Activated naive CD4-positive, alpha-beta T cell treated with anti-CD3 and anti-CD28 coated beads, Interleukin-2, amount 50 U/mL, for 72 hours (primary cell): ENCODE results near the gene TRAFD1. TPM values are rescaled to one million over a fixed set of nuclear protein-coding genes. Genes with fewer than 3 reads are reported as not detected.
A peak's percentile ranks its signal among the peaks of the same experiment; 100 is the strongest.

ENCODE experiments used
- ATAC-seq, 2 donors: fragments of 150-1000 bp; cut with Tn5 transposase; 2 replicates each; pipeline ENCODE4 v1.10.0; 2021; ENCODE audit warnings: mild to moderate bottlenecking in 2 of 2, moderate library complexity in 2 of 2
- DNase-seq, 2 donors: peaks; one replicate each; pipeline ENCODE4 v3.0.0; 2021 to 2022; ENCODE audit warnings: low spot score in 2 of 2
- H3K27ac Mint-ChIP-seq, 2 donors: one replicate each; pipeline ENCODE4 v1.8.0; 2022; ENCODE audit warnings: mild to moderate bottlenecking in 2 of 2, mixed read lengths in 2 of 2
- H3K36me3 Mint-ChIP-seq, 2 donors: one replicate each; pipeline ENCODE4 v1.8.0; 2022; ENCODE audit warnings: mixed read lengths in 2 of 2
- H3K9me3 Mint-ChIP-seq, 2 donors: one replicate each; pipeline ENCODE4 v1.8.0; 2022; ENCODE audit warnings: mixed read lengths in 2 of 2
- total RNA-seq, 2 donors: library from RNA; stranded (reverse); gene quantifications; one replicate each; pipeline ENCODE4 v1.2.3, GENCODE V29; 2022

Gene TRAFD1
- total RNA-seq, 2 donors from 2014 or later, result 59.6 to 74.3 TPM

DNA sequence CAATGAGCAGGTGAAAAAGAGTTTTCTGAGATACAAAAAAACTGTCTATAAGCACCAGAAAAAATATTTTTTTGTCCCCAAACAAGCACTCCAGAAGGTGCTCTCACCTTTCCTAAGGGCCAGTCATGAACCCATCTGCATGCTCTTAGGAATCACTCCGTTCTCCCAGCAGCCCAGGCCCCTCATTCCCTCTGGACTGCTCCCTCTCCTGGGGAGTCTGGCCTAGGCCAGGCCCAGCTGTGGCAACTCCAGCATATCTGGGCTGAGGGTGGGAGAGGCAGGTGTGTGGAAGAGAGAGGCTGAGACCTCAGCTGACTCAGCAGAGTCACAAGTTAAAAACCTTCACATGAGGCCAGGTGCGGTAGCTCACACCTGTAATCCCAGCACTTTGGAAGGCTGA is 54.6 kb downstream of the TRAFD1 start:
- no peak for ATAC-seq
- no peaks in the 10 kb centered on the region for H3K9me3 Mint-ChIP-seq

DNA sequence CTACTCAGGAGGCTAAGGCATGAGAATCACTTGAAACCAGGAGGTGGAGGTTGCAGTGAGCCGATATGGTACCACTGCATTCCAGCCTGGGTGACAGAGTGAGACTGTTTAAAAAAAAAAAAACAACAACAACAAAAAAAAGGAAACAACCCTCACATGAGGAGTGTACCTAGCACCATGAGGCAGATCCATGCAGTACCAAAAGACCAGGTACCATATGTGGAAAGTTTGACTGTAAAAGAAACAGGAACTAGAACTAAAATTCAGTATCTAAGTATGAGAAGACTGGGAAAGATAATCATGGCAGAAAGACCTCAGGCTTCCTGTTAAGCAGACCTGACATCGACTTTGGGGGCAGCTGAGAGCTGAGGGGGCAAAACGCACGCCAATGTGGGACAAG is 55.1 kb downstream of the TRAFD1 start:
- DNase-seq (no peak), ATAC-seq (no peak)
- H3K9me3 Mint-ChIP-seq, result no peaks in the 10 kb centered on the region
- peaks cover 0 to 4% of the 10 kb centered on the region in 2 donors for H3K36me3 Mint-ChIP-seq
- H3K27ac Mint-ChIP-seq, result peak overlapping the region; percentile 54 to 89

More for the DNA sequence above, 54.6 kb downstream of the TRAFD1 start:
- Mint-ChIP-seq H3K27ac (peak overlapping the region; percentile 54 to 89), H3K36me3 (peaks cover 4% of the 10 kb centered on the region in 2 donors)
- DNase-seq, result no peak

DNA sequence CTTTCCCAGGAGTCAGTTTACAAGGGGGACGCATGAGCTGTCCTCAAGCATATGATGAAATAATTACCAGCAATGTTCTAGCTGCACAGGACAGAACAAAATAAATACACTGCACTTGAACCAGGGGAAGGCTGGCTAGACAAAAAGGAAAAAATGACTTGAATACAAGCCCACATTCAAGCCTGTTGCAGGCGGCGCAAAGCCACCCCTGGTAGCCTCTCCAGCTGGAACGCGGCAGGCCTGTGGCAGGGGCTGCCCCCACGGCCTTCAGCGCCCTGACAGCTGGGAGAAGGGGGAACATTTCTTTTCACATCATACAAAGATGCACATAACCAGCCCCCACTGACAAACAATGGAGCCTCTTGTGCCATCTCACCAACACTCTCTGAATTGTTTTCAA is 57.1 kb downstream of the TRAFD1 start:
- ATAC-seq, result no peak
- peak overlapping the region in 1 of 2 donors; percentile 51 for H3K27ac Mint-ChIP-seq
- peaks cover 0 to 4% of the 10 kb centered on the region in 2 donors for H3K36me3 Mint-ChIP-seq
- DNase-seq, result no peak
- no peaks in the 10 kb centered on the region for H3K9me3 Mint-ChIP-seq

- peak in 1 of 2 donors; percentile 68 for DNase-seq
- ATAC-seq, result peak; percentile 86 to 91
- Mint-ChIP-seq H3K27ac (peak overlapping the region; percentile 51 to 55), H3K36me3 (peaks cover 0 to 4% of the 10 kb centered on the region in 2 donors), H3K9me3 (no peaks in the 10 kb centered on the region)
Measured at GRCh38 chr12:112183141-112184021, 58.0 kb downstream of the TRAFD1 start.

GRCh38 chr12:112184056-112184887 is 58.9 kb downstream of the TRAFD1 start:
- DNase-seq (no peak), ATAC-seq (no peak)
- Mint-ChIP-seq H3K9me3 (no peaks in the 10 kb centered on the region), H3K27ac (peak overlapping the region; percentile 55 to 57), H3K36me3 (peaks cover 0 to 4% of the 10 kb centered on the region in 2 donors)

- Mint-ChIP-seq H3K27ac (peak overlapping the region in 1 of 2 donors; percentile 57), H3K36me3 (peaks cover 0 to 3% of the 10 kb centered on the region in 2 donors), H3K9me3 (no peaks in the 10 kb centered on the region)
- DNase-seq (no peak), ATAC-seq (no peak)
Measured at GRCh38 chr12:112185093-112185923, 59.9 kb downstream of the TRAFD1 start.

GRCh38 chr12:112188130-112188830 is 62.9 kb downstream of the TRAFD1 start:
- no peaks in the 10 kb centered on the region for H3K36me3 Mint-ChIP-seq
- DNase-seq (no peak), ATAC-seq (no peak)
- no peak overlapping the region for H3K27ac Mint-ChIP-seq
- no peaks in the 10 kb centered on the region for H3K9me3 Mint-ChIP-seq

DNA sequence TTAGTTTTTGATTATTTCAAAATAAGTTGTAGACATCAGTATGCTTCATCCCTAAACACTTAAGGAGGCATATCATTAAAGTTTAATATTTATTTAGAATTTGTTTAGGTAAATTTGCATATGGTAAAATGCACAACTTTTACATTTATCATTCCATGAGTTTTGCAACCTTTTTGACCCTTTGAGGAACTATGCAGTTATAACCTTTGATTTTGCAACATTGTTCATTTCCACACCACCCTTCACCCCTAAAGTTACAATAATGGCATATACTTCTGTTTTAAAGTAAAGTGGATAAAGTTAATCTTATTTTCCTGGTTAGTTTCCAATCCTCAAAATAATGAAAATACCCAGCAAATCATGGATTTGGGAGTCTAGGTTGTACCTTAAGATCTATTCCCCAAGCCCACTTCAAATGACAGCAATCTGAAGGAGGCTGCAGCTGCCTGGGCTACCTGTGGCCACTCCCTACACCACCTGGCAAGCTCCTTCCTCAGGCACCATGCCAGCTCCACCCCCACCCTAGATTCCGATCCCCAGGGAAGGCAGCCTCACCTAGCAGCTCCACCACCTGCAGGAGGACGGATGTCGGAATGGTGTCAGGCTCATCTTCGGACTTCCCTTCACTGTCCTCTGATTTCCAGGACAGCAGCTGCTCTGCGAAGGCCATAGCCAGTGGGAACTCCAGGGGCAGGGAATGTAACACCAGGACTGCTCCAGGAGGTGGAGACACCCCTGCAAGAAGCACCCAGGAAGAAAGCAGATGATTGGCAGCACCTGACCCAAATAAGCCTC is 65.1 kb downstream of the TRAFD1 start:
- DNase-seq (no peak), ATAC-seq (no peak)
- Mint-ChIP-seq H3K36me3 (no peaks in the 10 kb centered on the region), H3K27ac (no peak overlapping the region), H3K9me3 (no peaks in the 10 kb centered on the region)

DNA sequence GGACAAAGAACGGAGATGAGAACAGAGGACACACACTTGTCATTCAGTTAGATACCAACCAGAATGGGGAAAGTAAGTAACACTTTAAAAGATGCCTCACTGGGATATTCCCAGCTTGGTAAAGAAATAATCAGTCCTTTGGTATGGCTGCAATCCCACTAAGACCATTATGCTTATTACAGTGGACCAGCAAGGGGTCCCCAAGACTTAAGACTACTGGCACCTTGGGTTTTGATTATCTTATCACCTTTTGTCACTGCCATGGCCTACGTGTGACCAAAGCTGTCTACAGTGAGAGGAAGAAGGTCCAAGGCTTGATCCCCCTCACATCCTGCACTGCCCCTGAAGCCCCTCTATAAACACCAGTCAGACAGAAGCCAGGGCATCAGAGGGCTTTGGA is 65.8 kb downstream of the TRAFD1 start:
- H3K36me3 Mint-ChIP-seq, result no peaks in the 10 kb centered on the region
- no peaks in the 10 kb centered on the region for H3K9me3 Mint-ChIP-seq
- DNase-seq, result no peak
- ATAC-seq, result no peak
- peak overlapping the region; percentile 50 to 87 for H3K27ac Mint-ChIP-seq

DNA sequence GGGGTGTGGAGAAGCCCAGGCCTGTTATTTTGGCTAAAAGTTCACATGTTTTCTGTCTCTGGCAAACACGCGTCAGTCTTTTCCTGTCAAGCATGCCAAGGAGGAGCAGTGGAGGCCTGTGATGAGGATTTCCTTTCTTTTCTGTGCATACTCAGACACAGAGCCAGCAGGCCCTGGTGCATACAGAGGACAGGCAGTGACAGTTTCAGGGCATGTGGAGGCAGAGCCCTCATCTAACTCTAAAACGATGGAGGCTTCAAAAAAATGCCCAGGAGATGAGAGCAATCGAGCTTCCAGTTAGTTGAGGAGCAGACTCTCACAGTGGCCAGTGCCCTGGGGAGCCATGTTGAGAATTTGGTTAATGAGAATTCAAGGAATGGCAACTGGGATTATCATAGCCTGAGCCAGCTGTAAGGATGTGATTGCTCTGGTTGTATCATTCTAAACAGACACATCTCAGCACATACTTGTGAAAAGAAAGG is 66.5 kb downstream of the TRAFD1 start:
- Mint-ChIP-seq H3K36me3 (no peaks in the 10 kb centered on the region), H3K27ac (peak overlapping the region; percentile 50 to 87), H3K9me3 (no peaks in the 10 kb centered on the region)
- no peak for ATAC-seq
- no peak for DNase-seq

- H3K27ac Mint-ChIP-seq, result no peak overlapping the region
- no peaks in the 10 kb centered on the region for H3K36me3 Mint-ChIP-seq
- H3K9me3 Mint-ChIP-seq, result no peaks in the 10 kb centered on the region
- DNase-seq (no peak), ATAC-seq (no peak)
Measured at GRCh38 chr12:112192475-112192874, 67.1 kb downstream of the TRAFD1 start.

DNA sequence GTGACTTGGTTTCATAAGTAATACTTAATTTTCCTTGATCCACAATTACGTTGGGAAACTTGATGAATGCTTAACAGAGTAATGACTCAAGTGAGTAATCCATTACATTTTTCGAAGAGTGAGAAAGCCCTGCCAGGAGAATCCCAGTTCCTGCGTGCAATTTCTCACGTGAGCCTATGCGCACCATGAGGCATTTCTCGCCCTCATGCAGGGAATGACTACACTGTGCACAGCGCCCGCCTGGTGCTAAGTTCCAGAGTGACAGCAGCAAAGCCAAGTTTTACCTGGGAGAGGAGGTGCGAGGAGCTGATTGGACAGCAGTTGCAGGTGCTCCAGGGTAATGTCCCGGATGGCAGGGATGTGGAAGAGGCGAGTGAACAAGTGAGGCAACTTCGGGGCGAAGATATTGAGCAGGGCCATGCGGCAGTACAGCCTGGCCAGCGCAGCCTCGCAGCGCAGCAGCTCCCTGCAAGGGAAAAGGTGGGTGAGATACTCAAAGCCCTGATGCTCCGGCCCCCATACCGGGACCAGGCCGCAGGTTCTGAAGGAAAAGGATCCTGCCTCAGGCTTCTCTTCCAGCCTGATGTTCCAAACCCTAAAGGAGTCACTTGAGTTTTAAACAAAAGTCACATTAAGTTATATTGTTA is 69.4 kb downstream of the TRAFD1 start:
- no peaks in the 10 kb centered on the region for H3K36me3 Mint-ChIP-seq
- no peak for ATAC-seq
- DNase-seq, result no peak
- no peaks in the 10 kb centered on the region for H3K9me3 Mint-ChIP-seq
- H3K27ac Mint-ChIP-seq, result no peak overlapping the region

- peak overlapping the region in 1 of 2 donors; percentile 70 for H3K27ac Mint-ChIP-seq
- no peaks in the 10 kb centered on the region for H3K9me3 Mint-ChIP-seq
- DNase-seq (no peak), ATAC-seq (no peak)
- no peaks in the 10 kb centered on the region for H3K36me3 Mint-ChIP-seq
Measured at GRCh38 chr12:112196196-112196875, 71.0 kb downstream of the TRAFD1 start.

GRCh38 chr12:112198120-112198733 is 72.9 kb downstream of the TRAFD1 start:
- ATAC-seq (peak; percentile 83 to 84), DNase-seq (peak in 1 of 2 donors; percentile 53)
- Mint-ChIP-seq H3K36me3 (no peaks in the 10 kb centered on the region), H3K27ac (peak overlapping the region; percentile 0 to 24), H3K9me3 (no peaks in the 10 kb centered on the region)
